GM12878 (cell line): Measurements from ENCODE around the gene CTNNA3. TPM values are rescaled to one million over a fixed set of nuclear protein-coding genes. Genes with fewer than 3 reads are reported as not detected.

Source experiments
- ATAC-seq: fragments of 200-7000 bp; cut with Tn5 transposase; 3 replicates; pipeline ENCODE4 v1.9.1; 2020; ENCODE audit warnings: mild to moderate bottlenecking, moderate library complexity
- BruUV-seq: library from RNA; stranded (reverse); fragments of 400-500 nt; replicated peaks from 2 replicates; lab custom pipeline; 2021; lab: Mats Ljungman, UMichigan
- CTCF ChIA-PET: fragments of 300-600 bp; sonication (Branson Sonifier 250); formaldehyde crosslinking; extraction: SDS; loops from one replicate; lab custom pipeline; 2021; ENCODE audit warnings: inconsistent platforms; lab: Yijun Ruan, JAX
- POLR2A ChIA-PET: fragments of 350-600 bp; formaldehyde crosslinking; extraction: SDS; loops from one replicate; lab custom pipeline; 2021; ENCODE audit warnings: inconsistent platforms; lab: Charles Lee
- RAD21 ChIA-PET: fragments of 300-600 bp; sonication (Branson Sonifier 250); formaldehyde crosslinking; loops from one replicate; lab custom pipeline; 2023; ENCODE audit warnings: antibody characterized with exemption; ENCODE audit not compliant: unreplicated experiment; lab: Charles Lee
- SMC1A ChIA-PET: fragments of 300-600 bp; sonication (Branson Sonifier 250); formaldehyde crosslinking; loops from one replicate; lab custom pipeline; 2023; ENCODE audit not compliant: unreplicated experiment, uncharacterized antibody; lab: Charles Lee
- DNase-seq: peaks from one replicate; pipeline ENCODE4 v3.0.0-alpha.2; 2011; ENCODE audit warnings: low read depth, low spot score
- FAIRE-seq: peaks from 3 replicates; lab custom pipeline; 2011; peaks lifted over from hg19 to GRCh38; lab: Jason Lieb, UNC
- H2AFZ ChIP-seq: 2 replicates; pipeline ENCODE4 v1.6.0; 2011; ENCODE audit warnings: low read depth, low read length, control low read depth; ENCODE audit not compliant: control insufficient read depth
- H3K27ac ChIP-seq: 2 replicates; pipeline ENCODE4 v1.5.1; 2011; ENCODE audit warnings: control low read depth; ENCODE audit not compliant: control insufficient read depth, insufficient read depth
- H3K27me3 ChIP-seq, 2 experiments: replicated peaks in 1 of 2; 2 replicates each; pipeline versions ENCODE4 v1.6.0 to v1.6.1; 2011; ENCODE audit warnings: low read length in 1 of 2; ENCODE audit not compliant: control insufficient read depth in 2 of 2, insufficient read depth in 2 of 2
- H3K36me3 ChIP-seq, 2 experiments: 2 replicates each; pipeline ENCODE4 v1.5.1; 2011; ENCODE audit warnings: low read length in 1 of 2; ENCODE audit not compliant: control insufficient read depth in 2 of 2, insufficient read depth in 2 of 2
- H3K4me1 ChIP-seq: 2 replicates; pipeline ENCODE4 v1.6.1; 2011; ENCODE audit warnings: mild to moderate bottlenecking, low read length, moderate library complexity, mixed read lengths; ENCODE audit not compliant: control insufficient read depth, insufficient read depth
- H3K4me2 ChIP-seq: 2 replicates; pipeline ENCODE4 v1.6.0; 2011; ENCODE audit warnings: control low read depth; ENCODE audit not compliant: control insufficient read depth, insufficient read depth
- H3K4me3 ChIP-seq: fragments of 200-600 bp; sonication (generic); 2 replicates; pipeline ENCODE4 v1.5.1; 2016
- H3K79me2 ChIP-seq: 2 replicates; pipeline ENCODE4 v1.6.0; 2011; ENCODE audit warnings: low read length; ENCODE audit not compliant: control insufficient read depth, insufficient read depth
- H3K9ac ChIP-seq: 2 replicates; pipeline ENCODE4 v1.8.0; 2011; ENCODE audit warnings: low read length, control low read depth, mixed read lengths; ENCODE audit not compliant: control insufficient read depth, insufficient read depth
- H3K9me3 ChIP-seq: replicated peaks from 3 replicates; pipeline ENCODE4 v1.5.1; 2011; ENCODE audit warnings: mild to moderate bottlenecking, low read length; ENCODE audit not compliant: control insufficient read depth, insufficient read depth
- H4K20me1 ChIP-seq: 2 replicates; pipeline ENCODE4 v1.6.0; 2011; ENCODE audit not compliant: control insufficient read depth, insufficient read depth
- ELK1 ChIP-seq: IDR thresholded peaks from 2 replicates; pipeline ENCODE4 v1.6.1; 2012; ENCODE audit warnings: low read depth, low read length, improper control_type of control experiment
- HCFC1 ChIP-seq: fragments of 150-350 bp; IDR thresholded peaks from 2 replicates; pipeline ENCODE4 v1.6.1; 2014; ENCODE audit warnings: low read length
- NRF1 ChIP-seq: conservative IDR thresholded peaks from 2 replicates; pipeline ENCODE4 v1.6.1; 2011; ENCODE audit warnings: mild to moderate bottlenecking, low read depth, low read length, improper control_type of control experiment
- POU2F2 ChIP-seq: IDR thresholded peaks from 3 replicates; pipeline ENCODE4 v1.6.1; 2011; ENCODE audit warnings: low read depth, mild to moderate bottlenecking, low read length, borderline replicate concordance
- SMAD5 ChIP-seq: IDR thresholded peaks from 2 replicates; pipeline ENCODE4 v1.6.1; 2016; ENCODE audit warnings: antibody characterized with exemption, low read depth
- SRF ChIP-seq, 2 experiments: IDR thresholded peaks; 2 replicates each; pipeline ENCODE4 v1.6.1; 2011; ENCODE audit warnings: low read depth in 2 of 2, low read length in 2 of 2, mild to moderate bottlenecking in 1 of 2, moderate library complexity in 1 of 2
- USF1 ChIP-seq: IDR thresholded peaks from 2 replicates; pipeline ENCODE4 v1.6.1; 2011; ENCODE audit warnings: borderline replicate concordance, low read depth, mild to moderate bottlenecking, moderate library complexity, mixed read lengths, low read length; ENCODE audit not compliant: insufficient read depth; ENCODE audit errors: extremely low read length
- ZBED1 ChIP-seq: IDR thresholded peaks from 2 replicates; pipeline ENCODE4 v1.6.1; 2016; ENCODE audit warnings: borderline replicate concordance
- ZBTB4 ChIP-seq: fragments of 450-650 bp; formaldehyde crosslinking; IDR thresholded peaks from 2 replicates; pipeline ENCODE4 v1.4.0; 2022; ENCODE audit warnings: mild to moderate bottlenecking, moderate library complexity
- ZZZ3 ChIP-seq: IDR thresholded peaks from 2 replicates; pipeline ENCODE4 v1.6.1; 2011; ENCODE audit warnings: low read depth; ENCODE audit not compliant: control insufficient read depth, insufficient read length
- WGBS: methylation state at CpG from one replicate; pipeline ENCODE4 v1.1.6; 2016; ENCODE audit warnings: low lambda C conversion rate; ENCODE audit not compliant: insufficient replicate concordance, insufficient coverage; ENCODE audit errors: missing lambda C conversion rate; 5-methylcytosine and 5-hydroxymethylcytosine counted together
- in situ Hi-C: fragments of 300-500 bp; cut with MboI; formaldehyde crosslinking; loops from 9 replicates; pipeline ENCODE4 v1.14.3; 2018; ENCODE audit warnings: mixed read lengths
- intact Hi-C: fragments of 100-400 bp; cut with micrococcal nuclease; formaldehyde crosslinking; loops from one replicate; pipeline ENCODE4 v1.14.2; 2022; ENCODE audit not compliant: unreplicated experiment
- polyA plus RNA-seq, 11 experiments: library from polyadenylated mRNA; depleted of rRNA in 4 of 11; unstranded in 6 of 11; stranded (reverse) in 5 of 11; fragments of >200 nt; fragmentation: Nextera tagmentation in 4 of 11; fragmentation: Illumina TruSeq in 1 of 11; extraction: Ambion mirVana in 4 of 11; extraction: Trizol in 1 of 11; gene quantifications; 1 replicate in 1 of 11; 2 replicates in 10 of 11; pipeline versions ENCODE4 v1.2.1 to v1.2.3, GENCODE V29; 2011 to 2016; ENCODE audit warnings: inconsistent platforms in 2 of 11, missing spikeins in 2 of 11, low read depth in 1 of 11
- total RNA-seq, 4 experiments: library from RNA; depleted of rRNA in 3 of 4; stranded (reverse); fragments of >200 nt in 3 of 4; fragmentation: Illumina TruSeq in 1 of 4; extraction: Trizol in 1 of 4; gene quantifications; 2 replicates each; pipeline versions ENCODE4 v1.2.1 to v1.2.3, GENCODE V29; 2013 to 2021
- TF ChIP-seq, protein P1 (sequence below): IDR thresholded peaks from 2 replicates; pipeline ENCODE4 v1.6.1; 2012; ENCODE audit warnings: improper control_type of control experiment, low read depth, low read length; ENCODE audit not compliant: insufficient replicate concordance
- TF ChIP-seq, protein P2 (sequence below): IDR thresholded peaks from 2 replicates; pipeline ENCODE4 v1.6.1; 2012; ENCODE audit warnings: low read depth, low read length, improper control_type of control experiment

CTNNA3 gene
- total and polyA plus RNA-seq, 10 of the 15 experiments (the other 5 are each of a cell fraction or from before 2014, with no cell fraction given): under 0.01 to 4.5 (median 0.22) TPM; not detected in 2

DNA sequence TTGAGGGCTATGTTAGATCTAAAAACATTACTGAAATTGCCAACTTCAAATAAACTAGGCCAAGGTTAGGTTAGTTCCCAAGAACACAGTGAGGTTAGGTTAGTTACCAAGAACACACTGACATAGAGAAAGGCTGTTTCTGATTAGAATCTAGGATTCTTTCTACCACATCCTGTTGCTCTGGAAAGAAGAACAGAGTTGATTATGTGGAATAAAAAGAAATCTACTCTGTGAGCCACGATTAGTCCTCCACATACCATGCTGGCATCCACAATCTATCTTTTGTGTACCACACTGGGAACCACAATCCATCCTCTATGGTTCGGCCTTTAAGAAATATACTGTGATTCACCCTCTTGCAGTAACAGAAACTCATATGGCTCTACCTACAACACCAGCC, 678.8 kb downstream of the CTNNA3 start (continued):
- TF ChIP-seq, protein P1, sequence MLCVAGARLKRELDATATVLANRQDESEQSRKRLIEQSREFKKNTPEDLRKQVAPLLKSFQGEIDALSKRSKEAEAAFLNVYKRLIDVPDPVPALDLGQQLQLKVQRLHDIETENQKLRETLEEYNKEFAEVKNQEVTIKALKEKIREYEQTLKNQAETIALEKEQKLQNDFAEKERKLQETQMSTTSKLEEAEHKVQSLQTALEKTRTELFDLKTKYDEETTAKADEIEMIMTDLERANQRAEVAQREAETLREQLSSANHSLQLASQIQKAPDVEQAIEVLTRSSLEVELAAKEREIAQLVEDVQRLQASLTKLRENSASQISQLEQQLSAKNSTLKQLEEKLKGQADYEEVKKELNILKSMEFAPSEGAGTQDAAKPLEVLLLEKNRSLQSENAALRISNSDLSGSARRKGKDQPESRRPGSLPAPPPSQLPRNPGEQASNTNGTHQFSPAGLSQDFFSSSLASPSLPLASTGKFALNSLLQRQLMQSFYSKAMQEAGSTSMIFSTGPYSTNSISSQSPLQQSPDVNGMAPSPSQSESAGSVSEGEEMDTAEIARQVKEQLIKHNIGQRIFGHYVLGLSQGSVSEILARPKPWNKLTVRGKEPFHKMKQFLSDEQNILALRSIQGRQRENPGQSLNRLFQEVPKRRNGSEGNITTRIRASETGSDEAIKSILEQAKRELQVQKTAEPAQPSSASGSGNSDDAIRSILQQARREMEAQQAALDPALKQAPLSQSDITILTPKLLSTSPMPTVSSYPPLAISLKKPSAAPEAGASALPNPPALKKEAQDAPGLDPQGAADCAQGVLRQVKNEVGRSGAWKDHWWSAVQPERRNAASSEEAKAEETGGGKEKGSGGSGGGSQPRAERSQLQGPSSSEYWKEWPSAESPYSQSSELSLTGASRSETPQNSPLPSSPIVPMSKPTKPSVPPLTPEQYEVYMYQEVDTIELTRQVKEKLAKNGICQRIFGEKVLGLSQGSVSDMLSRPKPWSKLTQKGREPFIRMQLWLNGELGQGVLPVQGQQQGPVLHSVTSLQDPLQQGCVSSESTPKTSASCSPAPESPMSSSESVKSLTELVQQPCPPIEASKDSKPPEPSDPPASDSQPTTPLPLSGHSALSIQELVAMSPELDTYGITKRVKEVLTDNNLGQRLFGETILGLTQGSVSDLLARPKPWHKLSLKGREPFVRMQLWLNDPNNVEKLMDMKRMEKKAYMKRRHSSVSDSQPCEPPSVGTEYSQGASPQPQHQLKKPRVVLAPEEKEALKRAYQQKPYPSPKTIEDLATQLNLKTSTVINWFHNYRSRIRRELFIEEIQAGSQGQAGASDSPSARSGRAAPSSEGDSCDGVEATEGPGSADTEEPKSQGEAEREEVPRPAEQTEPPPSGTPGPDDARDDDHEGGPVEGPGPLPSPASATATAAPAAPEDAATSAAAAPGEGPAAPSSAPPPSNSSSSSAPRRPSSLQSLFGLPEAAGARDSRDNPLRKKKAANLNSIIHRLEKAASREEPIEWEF: no peak

DNA sequence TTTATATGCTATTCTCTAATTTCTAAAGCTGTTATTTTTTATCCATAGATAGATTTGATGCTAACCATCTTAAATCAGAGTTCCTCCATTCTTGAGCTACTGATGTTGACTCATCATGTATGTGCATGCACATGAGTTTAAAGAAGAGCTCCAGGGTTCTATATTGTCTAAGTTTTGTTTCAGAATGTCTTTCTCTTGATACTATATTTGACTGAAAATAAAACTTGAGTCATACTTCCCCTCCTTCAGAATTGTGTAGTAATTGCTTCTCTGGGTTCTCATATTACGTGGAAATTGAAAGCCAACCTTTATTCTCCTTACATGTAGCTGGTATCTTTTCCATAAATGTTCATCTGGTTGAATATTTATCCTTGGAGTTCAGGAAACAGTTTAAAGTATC, 680.8 kb downstream of the CTNNA3 start:
- ChIA-PET CTCF (interaction anchor here (0.6 to 0.9 kb wide), 2 partner anchors 9 to 24 kb away, joined by 3 read pairs; no protein-coding TSS in a partner anchor), POLR2A (no interaction called here), RAD21 (no interaction called here), SMC1A (interaction anchor here (1.3 to 2.3 kb wide), 3 partner anchors 14 to 32 kb away, joined by 5 to 6 read pairs (median 5); no protein-coding TSS in a partner anchor)
- Histone ChIP-seq H2AFZ (no peak overlapping the region), H3K27ac (no peak overlapping the region), H3K4me1 (no peaks in the 10 kb centered on the region), H3K27me3 (no peaks in the 10 kb centered on the region), H3K4me3 (no peak overlapping the region), H4K20me1 (no peaks in the 10 kb centered on the region), H3K79me2 (no peaks in the 10 kb centered on the region), H3K36me3 (no peaks in the 10 kb centered on the region), H3K9ac (no peak overlapping the region), H3K4me2 (no peak overlapping the region), H3K9me3 (no peaks in the 10 kb centered on the region)
- no TSS peak for BruUV-seq
- no peak for DNase-seq
- peak; percentile 51; the same call in 2 of the 3 replicates for ATAC-seq
- no peak for FAIRE-seq
- 0% methylated on average over 1 of the region's 1 CpG for WGBS
- intact Hi-C loops (no loop called here), in situ Hi-C loops (no loop called here)
- no peak for TF ChIP-seq SMAD5
- TF ChIP-seq ZBED1: no peak
- TF ChIP-seq SRF (IDR thresholded peaks at IDR 0.05; ENCODE audit: low read depth in 2 of 2, low read length in 2 of 2): no peak
- TF ChIP-seq USF1: no peak
- TF ChIP-seq ZBTB4 (CRISPR knock-in tag): no peak
- no peak for TF ChIP-seq NRF1
- TF ChIP-seq, protein P2, sequence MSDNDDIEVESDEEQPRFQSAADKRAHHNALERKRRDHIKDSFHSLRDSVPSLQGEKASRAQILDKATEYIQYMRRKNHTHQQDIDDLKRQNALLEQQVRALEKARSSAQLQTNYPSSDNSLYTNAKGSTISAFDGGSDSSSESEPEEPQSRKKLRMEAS: no peak
- TF ChIP-seq ELK1: no peak
- no peak for TF ChIP-seq POU2F2
- no peak for TF ChIP-seq ZZZ3
- TF ChIP-seq HCFC1: no peak
